GM12875 (cell line): ENCODE data around the gene ATF2.

ENCODE experiments used
- H3K4me3 ChIP-seq: one replicate; pipeline ENCODE4 v1.5.1; 2011; ENCODE audit warnings: low read depth, low read length, control low read depth
- TF ChIP-seq, protein P1 (sequence below): IDR thresholded peaks from 2 replicates; pipeline ENCODE4 v1.5.1; 2011; ENCODE audit warnings: low read depth, mild to moderate bottlenecking, control low read depth, inconsistent platforms, low read length, moderate library complexity, borderline replicate concordance; ENCODE audit not compliant: insufficient read depth

The ATF2 gene

DNA sequence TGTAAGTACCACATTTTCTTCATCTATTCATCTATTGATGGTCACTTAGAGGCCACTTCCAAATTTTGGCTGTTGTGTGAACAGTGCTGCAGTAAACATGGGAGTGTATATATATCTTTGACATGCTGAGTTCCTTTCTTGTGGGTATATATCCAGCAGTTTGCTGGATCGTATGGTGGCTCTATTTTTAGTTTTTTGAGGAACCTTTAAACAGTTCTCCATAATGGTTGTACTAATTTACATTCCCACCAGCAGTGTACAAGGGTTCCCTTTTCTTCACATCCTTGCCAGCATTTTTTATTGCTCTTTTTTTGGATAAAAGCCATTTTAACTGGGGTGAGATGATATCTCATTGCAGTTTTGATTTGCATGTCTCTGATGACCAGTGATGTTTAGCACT, 20.8 kb upstream of the ATF2 start:
- TF ChIP-seq, protein P1, sequence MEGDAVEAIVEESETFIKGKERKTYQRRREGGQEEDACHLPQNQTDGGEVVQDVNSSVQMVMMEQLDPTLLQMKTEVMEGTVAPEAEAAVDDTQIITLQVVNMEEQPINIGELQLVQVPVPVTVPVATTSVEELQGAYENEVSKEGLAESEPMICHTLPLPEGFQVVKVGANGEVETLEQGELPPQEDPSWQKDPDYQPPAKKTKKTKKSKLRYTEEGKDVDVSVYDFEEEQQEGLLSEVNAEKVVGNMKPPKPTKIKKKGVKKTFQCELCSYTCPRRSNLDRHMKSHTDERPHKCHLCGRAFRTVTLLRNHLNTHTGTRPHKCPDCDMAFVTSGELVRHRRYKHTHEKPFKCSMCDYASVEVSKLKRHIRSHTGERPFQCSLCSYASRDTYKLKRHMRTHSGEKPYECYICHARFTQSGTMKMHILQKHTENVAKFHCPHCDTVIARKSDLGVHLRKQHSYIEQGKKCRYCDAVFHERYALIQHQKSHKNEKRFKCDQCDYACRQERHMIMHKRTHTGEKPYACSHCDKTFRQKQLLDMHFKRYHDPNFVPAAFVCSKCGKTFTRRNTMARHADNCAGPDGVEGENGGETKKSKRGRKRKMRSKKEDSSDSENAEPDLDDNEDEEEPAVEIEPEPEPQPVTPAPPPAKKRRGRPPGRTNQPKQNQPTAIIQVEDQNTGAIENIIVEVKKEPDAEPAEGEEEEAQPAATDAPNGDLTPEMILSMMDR, result no peak
- no peak overlapping the region for H3K4me3 ChIP-seq

DNA sequence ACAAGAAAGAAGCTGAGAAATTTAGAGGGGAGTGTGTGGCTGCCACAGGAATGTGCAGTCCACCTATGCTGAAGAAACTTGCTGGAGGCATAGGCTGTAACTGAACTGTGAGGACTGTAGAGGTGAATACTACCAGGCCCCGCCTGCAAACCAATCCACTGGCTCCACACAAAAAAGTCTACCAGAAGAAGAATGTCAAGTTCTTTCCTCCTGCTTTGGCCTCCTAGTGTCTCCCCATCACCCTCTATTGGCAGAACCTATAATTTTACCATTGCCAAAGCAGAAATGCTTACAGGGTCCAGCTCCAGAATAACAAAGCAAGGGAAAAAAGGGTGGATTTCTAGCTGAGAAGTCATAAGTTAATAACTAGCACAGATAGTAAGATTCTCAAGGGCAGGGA, 19.4 kb upstream of the ATF2 start:
- no peak overlapping the region for H3K4me3 ChIP-seq
- TF ChIP-seq, protein P1, result peak; percentile 60

DNA sequence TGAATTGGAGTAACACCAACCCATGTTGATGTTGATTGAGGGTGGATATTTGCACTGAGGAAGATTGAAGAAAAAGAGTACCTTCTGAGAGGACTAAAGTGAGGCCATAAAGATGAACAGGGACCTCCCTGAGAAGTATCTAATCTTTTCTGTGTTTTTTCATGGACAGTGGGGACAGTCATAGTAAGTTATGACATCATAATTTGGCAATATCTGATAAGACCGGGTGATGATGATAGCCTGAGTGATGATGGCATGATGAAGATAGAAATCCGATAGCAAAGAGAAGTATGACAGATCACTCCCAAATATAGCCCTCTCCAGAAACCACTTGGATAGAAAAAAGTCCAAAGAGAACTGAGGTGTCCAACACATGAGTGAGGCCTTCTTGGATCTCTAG, 15.7 kb upstream of the ATF2 start:
- H3K4me3 ChIP-seq, result no peak overlapping the region
- TF ChIP-seq, protein P1, result no peak

DNA sequence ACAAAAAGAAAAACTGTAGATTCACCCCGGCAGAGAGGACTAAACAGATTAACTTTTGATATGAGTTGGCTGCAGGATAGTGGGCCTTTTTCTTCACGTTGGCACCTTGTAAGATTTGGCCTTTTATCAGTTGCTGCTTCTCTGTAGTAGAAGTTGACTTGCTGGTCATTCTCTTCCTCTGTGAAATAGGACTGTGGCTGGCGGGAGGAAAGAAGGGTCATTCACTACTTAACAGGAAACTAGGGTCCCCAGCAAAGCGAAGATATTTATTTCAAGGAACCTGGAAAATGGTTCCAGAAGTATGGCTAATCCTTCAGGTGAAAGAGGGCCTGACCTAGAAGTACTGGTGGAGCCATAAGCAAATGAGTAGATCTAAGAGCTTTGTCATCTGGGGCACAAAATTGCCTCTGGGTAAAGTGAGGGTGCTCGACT, 13.9 kb upstream of the ATF2 start:
- H3K4me3 ChIP-seq, result peak overlapping the region; percentile 83
- TF ChIP-seq, protein P1, result no peak

DNA sequence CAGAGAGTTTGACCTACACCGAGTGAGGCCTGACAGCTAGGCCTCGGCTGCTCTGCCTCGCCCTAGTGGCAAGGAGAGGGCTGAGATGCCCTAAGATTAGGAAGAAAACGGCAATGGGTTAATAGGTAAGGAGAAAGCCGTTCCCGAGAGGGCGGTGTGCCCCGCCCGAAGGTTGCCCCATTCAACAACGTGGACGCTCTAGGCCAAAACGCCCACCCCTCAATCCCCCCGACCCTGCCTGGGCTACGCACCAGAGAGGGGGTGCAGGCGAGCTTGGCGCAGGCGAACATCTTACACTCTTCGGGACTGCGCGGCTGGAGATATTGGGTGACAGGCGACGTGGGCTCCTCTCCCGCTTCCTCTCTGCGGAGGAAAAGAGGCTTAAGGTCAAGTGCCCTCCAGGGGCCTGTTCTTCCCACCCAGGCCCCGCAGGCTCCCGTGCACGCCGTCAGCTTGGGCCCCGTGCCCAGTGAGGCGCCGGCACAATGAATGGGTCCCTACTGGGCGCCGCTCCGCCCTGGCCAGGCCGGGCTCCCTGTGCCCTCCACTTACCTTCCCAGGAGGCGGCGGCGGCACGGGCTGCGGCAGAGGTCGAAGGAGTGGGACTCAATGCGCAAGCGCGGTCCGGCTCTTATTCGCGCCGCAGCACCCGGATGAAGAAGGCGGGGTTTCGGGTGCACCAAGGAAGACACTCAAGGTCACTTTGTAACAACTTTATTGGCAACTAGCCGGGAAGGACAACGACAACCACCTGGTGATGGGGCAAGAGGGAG, 13.3 kb upstream of the ATF2 start, which contains the start of gene ATP5MC3:
Gene ATP5MC3, minus strand, starts transcription at position 607 of the 773 bp plus-strand sequence. Its CDS starts 317 bp downstream, at position 290.
- peak within 1 kb of the TSS; percentile 83 for H3K4me3 ChIP-seq
- TF ChIP-seq, protein P1, result peak; percentile 21; the same call in 1 of the 2 replicates

DNA sequence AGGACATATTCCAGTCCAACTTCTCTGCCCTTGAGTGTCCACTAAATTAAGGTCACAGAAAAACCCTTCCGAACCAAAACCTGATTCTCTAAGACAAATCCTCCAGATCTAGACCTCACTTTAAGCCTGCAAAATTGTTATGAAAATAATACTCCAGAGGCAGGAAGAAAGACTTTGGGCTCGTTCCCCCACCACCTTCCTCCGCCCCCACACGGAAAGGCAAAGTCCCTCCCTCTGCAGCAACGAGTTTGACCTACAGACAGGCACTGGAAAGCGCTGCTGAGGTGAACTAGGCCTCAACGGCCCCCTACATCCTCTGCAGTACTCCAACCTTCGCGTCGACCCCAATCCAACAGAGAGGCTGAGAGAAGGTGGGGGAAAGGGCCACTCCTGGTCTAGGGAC, 12.7 kb upstream of the ATF2 start:
- peak overlapping the region; percentile 83 for H3K4me3 ChIP-seq
- TF ChIP-seq, protein P1, result no peak

DNA sequence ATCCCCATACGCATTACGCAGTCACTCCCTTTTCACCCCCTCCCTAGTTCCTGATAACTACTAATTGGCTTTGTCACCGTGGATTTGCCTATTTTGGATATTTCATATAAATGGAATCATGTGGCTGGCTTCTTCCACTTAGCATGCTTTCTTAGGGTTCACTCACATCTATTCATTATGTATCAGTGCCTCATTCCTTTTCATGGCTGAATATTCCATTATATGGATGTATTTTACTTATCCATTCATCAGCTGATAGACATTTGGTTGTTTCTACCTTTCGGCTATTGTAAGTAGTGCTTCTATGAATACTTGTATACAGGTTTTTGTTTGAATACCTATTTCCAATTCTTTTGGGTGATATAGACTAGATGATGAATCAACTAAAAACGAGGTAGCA, 8.6 kb upstream of the ATF2 start:
- TF ChIP-seq, protein P1, result no peak
- H3K4me3 ChIP-seq, result no peak overlapping the region
